Transverse colon (tissue), 4 donors: ENCODE measurements around the gene SEPTIN12. TPM values are rescaled to one million over a fixed set of nuclear protein-coding genes. Genes with fewer than 3 reads are reported as not detected.

ENCODE experiments used
- DNase-seq: peaks from one replicate; pipeline ENCODE4 v3.0.0-alpha.2; 2019
- H3K27ac ChIP-seq, 4 donors: fragments of 200-600 bp; sonication (generic); 2 replicates each; pipeline ENCODE4 v1.5.1; 2016 to 2018; ENCODE audit warnings: inconsistent platforms in 4 of 4
- H3K27me3 ChIP-seq: fragments of 200-600 bp; sonication (generic); 2 replicates; pipeline ENCODE4 v1.5.1; 2017; ENCODE audit warnings: inconsistent platforms
- H3K36me3 ChIP-seq, 4 donors: fragments of 200-600 bp; sonication (generic); 2 replicates each; pipeline ENCODE4 v1.5.1; 2017 to 2019; ENCODE audit warnings: inconsistent platforms in 4 of 4
- H3K4me1 ChIP-seq, 4 donors: fragments of 200-600 bp; sonication (generic); 2 replicates each; pipeline ENCODE4 v1.5.1; 2017 to 2020; ENCODE audit warnings: inconsistent platforms in 4 of 4
- H3K4me3 ChIP-seq, 4 donors: fragments of 200-600 bp; sonication (generic); 1 replicate in 1 of 4; 2 replicates in 3 of 4; pipeline versions ENCODE4 v1.5.1 to v1.6.1; 2017 to 2019; ENCODE audit warnings: inconsistent platforms in 4 of 4
- H3K9me3 ChIP-seq, 2 donors: fragments of 200-600 bp; sonication (generic); 2 replicates each; pipeline ENCODE4 v1.5.1; 2017 to 2019; ENCODE audit warnings: inconsistent platforms in 2 of 2
- EP300 ChIP-seq: sonication (generic); formaldehyde crosslinking; IDR thresholded peaks from one replicate; pipeline ENCODE4 v1.6.1; 2017; ENCODE audit warnings: antibody characterized with exemption, low read depth
- POLR2A ChIP-seq: fragments of 450-650 bp; IDR thresholded peaks from one replicate; pipeline ENCODE4 v1.6.1; 2016; ENCODE audit warnings: antibody characterized with exemption, mild to moderate bottlenecking, moderate library complexity
- POLR2AphosphoS5 ChIP-seq, 3 donors: sonication (generic); formaldehyde crosslinking; IDR thresholded peaks; one replicate each; pipeline ENCODE4 v1.6.1; 2016; ENCODE audit warnings: antibody characterized with exemption in 3 of 3
- WGBS, 2 donors: methylation state at CpG; one replicate each; pipeline ENCODE4 v1.1.5; 2018; ENCODE audit warnings: low coverage in 1 of 2; 5-methylcytosine and 5-hydroxymethylcytosine counted together
- in situ Hi-C, 4 donors: fragments of 200-750 bp; cut with MboI; loops; one replicate each; pipeline versions ENCODE4 v1.15.0 to v1.15.1; 2017; ENCODE audit warnings: low sequenced_read_pairs in 3 of 4, low pct_ligation_motif_present in 1 of 4, low pct_unique_long_range_greater_than_20kb in 1 of 4
- intact Hi-C: fragments of 100-400 bp; cut with DNase I; formaldehyde crosslinking; loops from one replicate; pipeline ENCODE4 v1.15.1; 2023; ENCODE audit warnings: low total_unique reads
- total RNA-seq, 4 donors: library from RNA; depleted of rRNA; stranded (reverse); fragments of >200 nt; gene quantifications; one replicate each; pipeline ENCODE4 v1.1.0, GENCODE V29; 2016
- TF ChIP-seq, protein P1 (sequence below), 5 experiments: fragments of 200-600 bp in 3 of 5; fragments of 450-650 bp in 2 of 5; sonication (generic) in 3 of 5; IDR thresholded peaks; 1 replicate in 2 of 5; 2 replicates in 3 of 5; pipeline ENCODE4 v1.5.1; 2016 to 2017; ENCODE audit warnings: antibody characterized with exemption in 5 of 5, inconsistent platforms in 3 of 5, mild to moderate bottlenecking in 2 of 5, moderate library complexity in 1 of 5

Gene SEPTIN12
- total RNA-seq, 4 donors from 2014 or later = not detected

DNA sequence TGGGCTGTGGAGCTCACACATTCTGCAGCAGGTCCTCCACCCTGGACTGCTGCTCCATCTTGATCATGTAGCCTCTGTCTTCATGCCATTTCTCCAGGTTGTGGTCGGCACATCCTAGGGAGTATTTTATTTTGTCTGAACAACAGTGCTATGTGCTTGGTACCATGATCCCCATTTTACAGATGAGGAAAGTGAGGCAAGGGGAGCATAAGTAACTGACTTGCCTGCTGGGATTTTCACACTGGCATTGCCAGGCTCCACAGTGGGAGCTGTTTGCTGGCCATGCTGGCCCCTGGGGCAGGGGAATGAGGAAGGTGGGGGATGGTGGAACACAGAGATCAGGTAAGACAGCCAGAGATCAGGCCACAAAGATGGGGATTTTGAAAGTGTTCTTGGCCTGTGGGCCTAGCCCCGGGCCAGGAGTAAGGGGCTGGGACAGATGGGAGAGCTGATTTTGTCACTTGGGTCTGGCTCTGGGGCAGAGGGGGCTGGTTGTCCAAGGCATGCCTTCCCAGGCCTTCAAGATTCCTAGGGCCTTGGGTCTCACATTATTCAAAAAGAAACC is 11.9 kb downstream of the SEPTIN12 start:
- TF ChIP-seq POLR2A (no peak), POLR2AphosphoS5 (IDR thresholded peaks at IDR 0.05) (no peak), EP300 (no peak)
- TF ChIP-seq, protein P1, sequence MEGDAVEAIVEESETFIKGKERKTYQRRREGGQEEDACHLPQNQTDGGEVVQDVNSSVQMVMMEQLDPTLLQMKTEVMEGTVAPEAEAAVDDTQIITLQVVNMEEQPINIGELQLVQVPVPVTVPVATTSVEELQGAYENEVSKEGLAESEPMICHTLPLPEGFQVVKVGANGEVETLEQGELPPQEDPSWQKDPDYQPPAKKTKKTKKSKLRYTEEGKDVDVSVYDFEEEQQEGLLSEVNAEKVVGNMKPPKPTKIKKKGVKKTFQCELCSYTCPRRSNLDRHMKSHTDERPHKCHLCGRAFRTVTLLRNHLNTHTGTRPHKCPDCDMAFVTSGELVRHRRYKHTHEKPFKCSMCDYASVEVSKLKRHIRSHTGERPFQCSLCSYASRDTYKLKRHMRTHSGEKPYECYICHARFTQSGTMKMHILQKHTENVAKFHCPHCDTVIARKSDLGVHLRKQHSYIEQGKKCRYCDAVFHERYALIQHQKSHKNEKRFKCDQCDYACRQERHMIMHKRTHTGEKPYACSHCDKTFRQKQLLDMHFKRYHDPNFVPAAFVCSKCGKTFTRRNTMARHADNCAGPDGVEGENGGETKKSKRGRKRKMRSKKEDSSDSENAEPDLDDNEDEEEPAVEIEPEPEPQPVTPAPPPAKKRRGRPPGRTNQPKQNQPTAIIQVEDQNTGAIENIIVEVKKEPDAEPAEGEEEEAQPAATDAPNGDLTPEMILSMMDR (IDR thresholded peaks at IDR 0.05) = no peak
- H3K4me3 ChIP-seq = no peak overlapping the region
- H3K9me3 ChIP-seq = no peaks in the 10 kb centered on the region
- DNase-seq = no peak
- no peaks in the 10 kb centered on the region for H3K4me1 ChIP-seq
- H3K27me3 ChIP-seq = no peaks in the 10 kb centered on the region
- 79 to 100% methylated on average over 1 to 2 of the region's 2 CpGs for WGBS, 2 donors
- no peaks in the 10 kb centered on the region for H3K36me3 ChIP-seq
- intact Hi-C loops (no loop called here), in situ Hi-C loops (no loop called here)
- no peak overlapping the region for H3K27ac ChIP-seq

DNA sequence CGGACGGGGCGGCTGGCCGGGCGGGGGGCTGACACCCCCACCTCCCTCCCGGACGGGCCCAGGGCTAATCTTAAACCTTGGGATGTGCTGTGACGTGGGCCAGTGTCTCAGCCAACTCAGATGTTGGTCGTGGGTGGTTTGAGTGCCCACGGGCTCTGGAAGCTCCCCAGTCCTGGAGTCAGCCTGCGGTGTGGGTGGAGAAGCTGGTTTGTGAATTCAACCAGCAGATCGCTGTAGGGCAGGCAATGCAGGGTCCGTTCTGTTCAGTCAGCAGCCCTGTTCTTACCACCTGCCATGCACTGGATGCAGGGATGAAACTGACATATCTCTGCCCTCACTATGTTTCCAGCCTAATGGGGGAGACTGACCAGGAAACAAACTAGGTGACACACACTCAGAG is 13.1 kb downstream of the SEPTIN12 start:
- Histone ChIP-seq H3K27ac (no peak overlapping the region), H3K4me3 (no peak overlapping the region), H3K4me1 (no peaks in the 10 kb centered on the region), H3K9me3 (no peaks in the 10 kb centered on the region), H3K36me3 (no peaks in the 10 kb centered on the region), H3K27me3 (no peaks in the 10 kb centered on the region)
- DNase-seq = no peak
- intact Hi-C loops = no loop called here
- WGBS, 2 donors = 86% methylated on average over 9 of the region's 13 CpGs; no CpG with 5 or more reads in 1 of the 2 donors
- in situ Hi-C loops = no loop called here
- TF ChIP-seq POLR2A (no peak), POLR2AphosphoS5 (IDR thresholded peaks at IDR 0.05) (no peak), EP300 (no peak)
- TF ChIP-seq, protein P1 (IDR thresholded peaks at IDR 0.05) = no peak

DNA sequence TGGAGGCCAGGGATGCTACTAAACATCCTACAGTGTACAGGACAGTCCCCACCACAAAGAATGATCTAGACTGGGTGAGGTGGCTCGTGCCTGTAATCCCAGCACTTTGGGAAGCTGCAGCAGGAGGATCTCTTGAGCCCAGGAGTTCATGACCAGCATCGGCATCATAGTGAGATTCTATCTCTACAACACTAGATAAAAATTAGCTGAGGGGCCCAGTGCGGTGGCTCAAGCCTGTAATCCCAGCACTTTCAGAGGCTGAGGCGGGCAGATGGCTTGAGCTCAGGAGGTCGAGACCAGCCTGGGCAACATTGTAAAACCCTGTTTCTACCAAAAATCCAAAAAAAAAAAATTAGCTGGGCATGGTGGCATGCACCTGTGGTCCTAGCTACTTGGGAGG is 15.8 kb downstream of the SEPTIN12 start:
- H3K27ac ChIP-seq = no peak overlapping the region
- no peak for DNase-seq
- in situ Hi-C loops = no loop called here
- no peak for TF ChIP-seq POLR2A
- TF ChIP-seq, protein P1 (IDR thresholded peaks at IDR 0.05) = no peak
- TF ChIP-seq POLR2AphosphoS5 (IDR thresholded peaks at IDR 0.05) = no peak
- intact Hi-C loops = no loop called here
- peaks cover 0 to 17% (median 11%) of the 10 kb centered on the region in 4 donors for H3K4me1 ChIP-seq
- WGBS, 2 donors = 86 to 88% methylated on average over 2 to 5 of the region's 5 CpGs
- no peak overlapping the region for H3K4me3 ChIP-seq
- H3K36me3 ChIP-seq = no peaks in the 10 kb centered on the region
- H3K9me3 ChIP-seq = no peaks in the 10 kb centered on the region
- no peaks in the 10 kb centered on the region for H3K27me3 ChIP-seq

DNA sequence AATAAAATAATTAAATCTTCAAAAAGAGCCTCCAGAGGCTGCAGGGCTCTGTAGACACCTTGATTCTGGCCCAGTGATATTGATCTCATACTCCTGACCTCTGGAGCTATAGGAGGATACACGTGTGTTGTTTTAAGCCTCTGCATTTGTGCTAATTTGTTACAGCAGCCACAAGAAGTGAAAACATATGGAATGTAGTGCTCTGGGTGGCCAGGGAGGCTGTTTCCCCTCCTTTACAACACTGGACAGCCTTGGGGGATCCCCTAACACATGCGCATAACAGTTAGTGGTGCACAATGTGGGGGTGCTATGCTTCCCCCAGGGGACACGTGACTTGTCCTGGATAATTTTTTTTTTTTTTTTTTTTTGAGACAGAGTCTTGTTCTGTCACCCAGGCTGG is 16.5 kb downstream of the SEPTIN12 start:
- no peak for TF ChIP-seq POLR2A
- TF ChIP-seq POLR2AphosphoS5 (IDR thresholded peaks at IDR 0.05) = no peak
- TF ChIP-seq, protein P1 (IDR thresholded peaks at IDR 0.05) = no peak
- no peak for TF ChIP-seq EP300
- no peak overlapping the region for H3K4me3 ChIP-seq
- in situ Hi-C loops (no loop called here), intact Hi-C loops (no loop called here)
- no peak for DNase-seq
- H3K36me3 ChIP-seq = no peaks in the 10 kb centered on the region
- 47 to 100% methylated on average over 1 to 3 of the region's 3 CpGs for WGBS, 2 donors
- no peaks in the 10 kb centered on the region for H3K9me3 ChIP-seq
- H3K27me3 ChIP-seq = no peaks in the 10 kb centered on the region
- no peak overlapping the region for H3K27ac ChIP-seq
- H3K4me1 ChIP-seq = peaks cover 0 to 18% (median 12%) of the 10 kb centered on the region in 4 donors
